Stimulated activated CD8-positive, alpha-beta memory T cell treated with anti-CD3 and anti-CD28 coated beads, Interleukin-2, amount 100 ng/mL, for 48 hours (primary cell): ENCODE results near the gene GAB2.

ENCODE experiments used
- DNase-seq, 2 donors: peaks; one replicate each; pipeline ENCODE4 v3.0.0-alpha.2; 2020; ENCODE audit warnings: low read depth in 2 of 2

Gene GAB2

GRCh38 chr11:78343303-78343702 lies 74.3 kb downstream of the GAB2 start:
- no peak for DNase-seq

GRCh38 chr11:78341841-78342240 lies 75.8 kb downstream of the GAB2 start:
- DNase-seq, result no peak

- DNase-seq, result no peak
Observed at GRCh38 chr11:78340530-78340929, 77.1 kb downstream of the GAB2 start.

- DNase-seq, result no peak
Observed at GRCh38 chr11:78339945-78340344, 77.7 kb downstream of the GAB2 start.

GRCh38 chr11:78339483-78339882 lies 78.1 kb downstream of the GAB2 start:
- DNase-seq, result no peak

- no peak for DNase-seq
Observed at GRCh38 chr11:78338702-78339101, 78.9 kb downstream of the GAB2 start.

GRCh38 chr11:78338138-78338537 lies 79.5 kb downstream of the GAB2 start:
- DNase-seq, result no peak

- DNase-seq, result no peak
Observed at GRCh38 chr11:78337554-78337924, 80.1 kb downstream of the GAB2 start.

GRCh38 chr11:78336877-78337553 lies 80.6 kb downstream of the GAB2 start:
- DNase-seq, result no peak

- DNase-seq, result no peak
Observed at GRCh38 chr11:78334109-78334508, 83.5 kb downstream of the GAB2 start.

GRCh38 chr11:78332872-78333271 lies 84.7 kb downstream of the GAB2 start:
- DNase-seq, result no peak

- no peak for DNase-seq
Observed at GRCh38 chr11:78332174-78332866, 85.3 kb downstream of the GAB2 start.

GRCh38 chr11:78331711-78332110 lies 85.9 kb downstream of the GAB2 start:
- no peak for DNase-seq

- DNase-seq, result no peak
Observed at GRCh38 chr11:78330361-78330760, 87.3 kb downstream of the GAB2 start.

GRCh38 chr11:78327945-78328344 lies 89.7 kb downstream of the GAB2 start:
- no peak for DNase-seq

- no peak for DNase-seq
Observed at GRCh38 chr11:78325274-78325781, 92.3 kb downstream of the GAB2 start.

- no peak for DNase-seq
Observed at GRCh38 chr11:78323363-78323762, 94.3 kb downstream of the GAB2 start.

- no peak for DNase-seq
Observed at GRCh38 chr11:78319453-78319955, 98.1 kb downstream of the GAB2 start.

GRCh38 chr11:78318321-78319114 lies 99.1 kb downstream of the GAB2 start:
- DNase-seq, result no peak

GRCh38 chr11:78315724-78316123 lies 101.9 kb downstream of the GAB2 start:
- no peak for DNase-seq

GRCh38 chr11:78314762-78315161 lies 102.9 kb downstream of the GAB2 start:
- no peak for DNase-seq

GRCh38 chr11:78313898-78314297 lies 103.7 kb downstream of the GAB2 start:
- DNase-seq, result no peak
